Endothelial cell of umbilical vein (primary cell): ENCODE results near the gene CASP5. TPM values are rescaled to one million over a fixed set of nuclear protein-coding genes. Genes with fewer than 3 reads are reported as not detected.

ENCODE experiments used
- BruUV-seq: library from RNA; stranded (reverse); fragments of 400-500 nt; replicated peaks from 2 replicates; lab custom pipeline; 2021; lab: Mats Ljungman, UMichigan
- CTCF ChIA-PET: fragments of 300-600, 350-600 bp; sonication (Branson Sonifier 250); formaldehyde crosslinking; loops from one replicate; lab custom pipeline; 2021; ENCODE audit warnings: antibody characterized with exemption, inconsistent platforms; lab: Charles Lee
- POLR2A ChIA-PET: fragments of 300-600, 350-600 bp; sonication (Branson Sonifier 250); formaldehyde crosslinking; loops from one replicate; lab custom pipeline; 2021; ENCODE audit warnings: antibody characterized with exemption, inconsistent platforms; lab: Charles Lee
- DNase-seq: peaks from one replicate; pipeline ENCODE4 v3.0.0-alpha.2; 2011; ENCODE audit warnings: low read depth, low spot score
- FAIRE-seq: peaks from 2 replicates; lab custom pipeline; 2011; peaks lifted over from hg19 to GRCh38; lab: Jason Lieb, UNC
- H2AFZ ChIP-seq: 2 replicates; pipeline ENCODE4 v1.6.0; 2012; ENCODE audit warnings: low read depth, low read length, control low read depth, inconsistent platforms
- H3K27ac ChIP-seq: 2 replicates; pipeline ENCODE4 v1.5.1; 2011; ENCODE audit warnings: low read depth, mild to moderate bottlenecking, control low read depth, low read length, moderate library complexity; ENCODE audit not compliant: insufficient read depth
- H3K27me3 ChIP-seq, 2 experiments: 2 replicates each; pipeline versions ENCODE4 v1.6.0 to v1.6.1; 2011; ENCODE audit warnings: low read length in 2 of 2, mixed read lengths in 1 of 2; ENCODE audit not compliant: control insufficient read depth in 2 of 2, insufficient read depth in 2 of 2
- H3K36me3 ChIP-seq, 2 experiments: 2 replicates in 1 of 2; 3 replicates in 1 of 2; pipeline ENCODE4 v1.5.1; 2011; ENCODE audit warnings: low read length in 2 of 2, mild to moderate bottlenecking in 1 of 2, moderate library complexity in 1 of 2; ENCODE audit not compliant: control insufficient read depth in 2 of 2, insufficient read depth in 2 of 2; ENCODE audit errors: extremely low read depth in 1 of 2
- H3K4me1 ChIP-seq: 3 replicates; pipeline ENCODE4 v1.5.1; 2011; ENCODE audit warnings: mild to moderate bottlenecking, low read length; ENCODE audit not compliant: control insufficient read depth, insufficient read depth; ENCODE audit errors: extremely low read depth
- H3K4me2 ChIP-seq: 2 replicates; pipeline ENCODE4 v1.6.1; 2011; ENCODE audit warnings: low read length, control low read depth, mixed read lengths; ENCODE audit not compliant: insufficient read depth
- H3K4me3 ChIP-seq, 3 experiments: fragments of 200-600 bp in 1 of 3; sonication (generic), shearing (Covaris generic) in 1 of 3; replicated peaks in 1 of 3; 2 replicates each; pipeline ENCODE4 v1.5.1; 2011 to 2016; ENCODE audit warnings: control low read depth in 3 of 3, low read length in 3 of 3, mild to moderate bottlenecking in 2 of 3, inconsistent platforms in 1 of 3, low read depth in 1 of 3, moderate library complexity in 1 of 3; ENCODE audit not compliant: insufficient read depth in 1 of 3
- H3K79me2 ChIP-seq: 2 replicates; pipeline ENCODE4 v1.6.0; 2012; ENCODE audit warnings: low read length, inconsistent platforms; ENCODE audit not compliant: control insufficient read depth, insufficient read depth
- H3K9ac ChIP-seq: replicated peaks from 2 replicates; pipeline ENCODE3; 2011; ENCODE audit warnings: low read length, control low read depth; ENCODE audit not compliant: insufficient read depth; ENCODE audit errors: extremely low read depth
- H3K9me1 ChIP-seq: replicated peaks from 3 replicates; pipeline ENCODE4 v1.6.0; 2011; ENCODE audit warnings: mild to moderate bottlenecking, low read length; ENCODE audit not compliant: control insufficient read depth, insufficient read depth; ENCODE audit errors: extremely low read depth
- H3K9me3 ChIP-seq: replicated peaks from 2 replicates; pipeline ENCODE4 v1.5.1; 2012; ENCODE audit warnings: low read length, inconsistent platforms; ENCODE audit not compliant: control insufficient read depth, insufficient read depth
- H4K20me1 ChIP-seq: replicated peaks from 2 replicates; pipeline ENCODE3; 2011; ENCODE audit warnings: mild to moderate bottlenecking, low read length; ENCODE audit not compliant: control insufficient read depth, insufficient read depth; ENCODE audit errors: extremely low read depth
- EZH2 ChIP-seq: IDR thresholded peaks from 2 replicates; pipeline ENCODE4 v1.6.1; 2012; ENCODE audit warnings: borderline replicate concordance, low read depth, mild to moderate bottlenecking, moderate library complexity, low read length, inconsistent platforms; ENCODE audit not compliant: severe bottlenecking
- FOS ChIP-seq: IDR thresholded peaks from 2 replicates; pipeline ENCODE4 v1.6.1; 2011; ENCODE audit warnings: mild to moderate bottlenecking, low read length, moderate library complexity, borderline replicate concordance; ENCODE audit not compliant: insufficient read depth
- GATA2 ChIP-seq: IDR thresholded peaks from 2 replicates; pipeline ENCODE4 v1.7.0; 2011; ENCODE audit warnings: low read depth, mild to moderate bottlenecking, moderate library complexity, mixed read lengths, low read length; ENCODE audit not compliant: insufficient read length, insufficient read depth
- JUN ChIP-seq: IDR thresholded peaks from 2 replicates; pipeline ENCODE4 v1.6.1; 2011; ENCODE audit warnings: borderline replicate concordance, low read depth; ENCODE audit not compliant: insufficient read length, insufficient read depth
- MYC ChIP-seq: IDR thresholded peaks from one replicate; pipeline ENCODE4 v1.6.1; 2011; ENCODE audit warnings: mild to moderate bottlenecking, low read depth, low read length
- POLR2AphosphoS5 ChIP-seq: IDR thresholded peaks from 2 replicates; pipeline ENCODE4 v1.6.1; 2012; ENCODE audit warnings: low read depth, mild to moderate bottlenecking, control low read depth, low read length, moderate library complexity; ENCODE audit not compliant: insufficient read depth
- dilution Hi-C: fragments of 300-500 bp; cut with MboI; formaldehyde crosslinking; loops from one replicate; pipeline ENCODE4 v1.15.0; 2019; ENCODE audit warnings: low sequenced_read_pairs; ENCODE audit not compliant: extremely low pct_ligation_motif_present
- intact Hi-C: fragments of 100-400 bp; cut with micrococcal nuclease; formaldehyde crosslinking; loops from one replicate; pipeline ENCODE4 v1.10.0; 2022
- polyA plus RNA-seq, 4 experiments: library from polyadenylated mRNA; depleted of rRNA in 3 of 4; stranded (reverse) in 3 of 4; unstranded in 1 of 4; fragments of >200 nt; gene quantifications; 2 replicates each; pipeline versions ENCODE4 v1.2.1 to v1.2.3, GENCODE V29; 2011 to 2012; ENCODE audit warnings: missing spikeins in 1 of 4
- total RNA-seq: library from RNA; stranded (reverse); gene quantifications from 2 replicates; pipeline ENCODE4 v1.2.3, GENCODE V29; 2021
- TF ChIP-seq, protein P1 (sequence below): IDR thresholded peaks from 2 replicates; pipeline ENCODE4 v1.6.1; 2011; ENCODE audit not compliant: insufficient read depth, insufficient read length

The CASP5 gene
- total and polyA plus RNA-seq, 2 donors (not counting 3 experiments of a cell fraction or from before 2014, with no cell fraction given): not detected

DNA sequence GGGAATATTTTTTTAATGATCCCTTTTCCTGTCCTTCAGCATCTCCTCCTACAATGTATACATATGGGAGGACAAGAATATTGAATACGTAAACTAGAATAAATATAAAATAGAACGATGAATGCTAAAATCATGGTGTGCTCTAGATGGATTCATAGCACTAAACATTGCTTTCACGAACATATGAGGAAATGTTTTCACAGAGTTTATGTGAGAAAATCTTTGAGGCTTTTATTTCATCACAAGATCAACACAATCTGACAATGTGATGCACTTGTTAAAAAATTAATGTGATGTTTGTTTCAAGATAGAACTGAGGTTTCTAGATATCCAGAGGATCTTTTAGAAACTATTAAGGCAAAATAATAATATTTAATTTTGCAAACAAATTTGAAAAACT, 19.2 kb upstream of the CASP5 start:
- DNase-seq: no peak
- Histone ChIP-seq H3K79me2 (peaks cover 11% of the 10 kb centered on the region), H3K9ac (no peak overlapping the region), H3K27ac (no peak overlapping the region), H3K4me3 (no peak overlapping the region), H3K27me3 (no peaks in the 10 kb centered on the region), H3K4me2 (peak overlapping the region; percentile 15), H3K4me1 (peaks cover 33% of the 10 kb centered on the region), H3K36me3 (no peaks in the 10 kb centered on the region), H3K9me3 (no peaks in the 10 kb centered on the region), H4K20me1 (no peaks in the 10 kb centered on the region), H2AFZ (no peak overlapping the region), H3K9me1 (no peaks in the 10 kb centered on the region)
- CTCF ChIA-PET: no interaction called here
- no TSS peak for BruUV-seq
- FAIRE-seq: no peak
- dilution Hi-C loops (no loop called here), intact Hi-C loops (loop anchor here (10.0 kb wide), 2 partner anchors 983 to 1417 kb away; partner anchors contain the start of gene MSANTD4)
- POLR2A ChIA-PET: no interaction called here
- TF ChIP-seq MYC (no peak), EZH2 (no peak), FOS (no peak), POLR2AphosphoS5 (no peak), JUN (no peak), GATA2 (no peak)
- TF ChIP-seq, protein P1, sequence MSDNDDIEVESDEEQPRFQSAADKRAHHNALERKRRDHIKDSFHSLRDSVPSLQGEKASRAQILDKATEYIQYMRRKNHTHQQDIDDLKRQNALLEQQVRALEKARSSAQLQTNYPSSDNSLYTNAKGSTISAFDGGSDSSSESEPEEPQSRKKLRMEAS: no peak

DNA sequence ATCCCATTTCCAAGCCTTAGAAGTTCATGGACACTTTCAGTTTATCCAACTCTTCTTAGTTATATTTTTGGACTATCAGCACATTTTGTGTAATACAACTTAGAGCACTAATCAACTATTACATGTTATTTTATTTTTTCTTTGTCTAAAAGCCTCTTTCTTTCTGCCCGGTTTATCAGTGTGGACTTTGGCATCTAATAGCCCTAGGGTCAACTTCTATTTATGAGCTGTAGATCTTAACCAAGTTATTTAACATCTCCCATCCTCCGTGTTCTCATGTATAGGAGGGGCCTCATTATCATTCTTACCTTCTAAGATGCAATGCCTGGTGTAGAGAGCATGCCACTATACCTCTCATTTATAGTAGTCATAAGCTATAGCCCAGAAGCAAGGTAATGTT, 17.7 kb upstream of the CASP5 start:
- DNase-seq (no peak), FAIRE-seq (no peak)
- Histone ChIP-seq H3K9me1 (no peaks in the 10 kb centered on the region), H3K9me3 (no peaks in the 10 kb centered on the region), H3K9ac (no peak overlapping the region), H3K27ac (no peak overlapping the region), H3K79me2 (peaks cover 11% of the 10 kb centered on the region), H2AFZ (no peak overlapping the region), H3K4me3 (no peak overlapping the region), H3K27me3 (no peaks in the 10 kb centered on the region), H3K4me1 (peaks cover 20% of the 10 kb centered on the region), H3K4me2 (no peak overlapping the region), H3K36me3 (no peaks in the 10 kb centered on the region), H4K20me1 (no peaks in the 10 kb centered on the region)
- TF ChIP-seq, protein P1: no peak
- TF ChIP-seq FOS: no peak
- BruUV-seq: no TSS peak
- intact Hi-C loops (loop anchor here (10.0 kb wide), 2 partner anchors 984 to 1416 kb away; partner anchors contain the start of gene MSANTD4), dilution Hi-C loops (no loop called here)
- ChIA-PET POLR2A (no interaction called here), CTCF (no interaction called here)
